HG03378 (cell line): Measurements from ENCODE around the gene GRK5.

ENCODE experiments used
- ATAC-seq: cut with Tn5 transposase; IDR thresholded peaks from one replicate; pipeline ENCODE4 v1.9.1; 2021; ENCODE audit warnings: mild to moderate bottlenecking, moderate library complexity; ENCODE audit not compliant: unreplicated experiment

The GRK5 gene

DNA sequence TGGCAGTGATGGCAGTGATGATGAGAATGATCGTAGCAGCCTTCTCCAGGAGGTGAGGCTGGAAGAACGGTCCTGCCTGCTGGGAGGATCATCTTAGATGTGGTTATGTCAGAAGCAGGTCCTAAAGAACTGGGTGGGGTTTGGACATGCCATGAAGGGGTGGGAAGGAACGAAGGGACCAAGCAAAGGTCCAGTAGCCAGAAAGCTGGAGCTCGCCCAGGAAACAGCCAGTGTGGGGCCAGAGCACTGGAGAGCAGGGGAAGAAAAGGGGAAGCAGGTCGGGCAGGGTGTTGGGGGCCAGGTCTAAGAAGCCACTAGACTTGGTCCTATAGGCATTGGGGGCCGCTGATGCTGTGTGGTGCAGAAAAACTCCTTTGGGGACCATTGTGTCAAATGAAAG lies 207.8 kb downstream of the GRK5 start:
- ATAC-seq, result no peak

DNA sequence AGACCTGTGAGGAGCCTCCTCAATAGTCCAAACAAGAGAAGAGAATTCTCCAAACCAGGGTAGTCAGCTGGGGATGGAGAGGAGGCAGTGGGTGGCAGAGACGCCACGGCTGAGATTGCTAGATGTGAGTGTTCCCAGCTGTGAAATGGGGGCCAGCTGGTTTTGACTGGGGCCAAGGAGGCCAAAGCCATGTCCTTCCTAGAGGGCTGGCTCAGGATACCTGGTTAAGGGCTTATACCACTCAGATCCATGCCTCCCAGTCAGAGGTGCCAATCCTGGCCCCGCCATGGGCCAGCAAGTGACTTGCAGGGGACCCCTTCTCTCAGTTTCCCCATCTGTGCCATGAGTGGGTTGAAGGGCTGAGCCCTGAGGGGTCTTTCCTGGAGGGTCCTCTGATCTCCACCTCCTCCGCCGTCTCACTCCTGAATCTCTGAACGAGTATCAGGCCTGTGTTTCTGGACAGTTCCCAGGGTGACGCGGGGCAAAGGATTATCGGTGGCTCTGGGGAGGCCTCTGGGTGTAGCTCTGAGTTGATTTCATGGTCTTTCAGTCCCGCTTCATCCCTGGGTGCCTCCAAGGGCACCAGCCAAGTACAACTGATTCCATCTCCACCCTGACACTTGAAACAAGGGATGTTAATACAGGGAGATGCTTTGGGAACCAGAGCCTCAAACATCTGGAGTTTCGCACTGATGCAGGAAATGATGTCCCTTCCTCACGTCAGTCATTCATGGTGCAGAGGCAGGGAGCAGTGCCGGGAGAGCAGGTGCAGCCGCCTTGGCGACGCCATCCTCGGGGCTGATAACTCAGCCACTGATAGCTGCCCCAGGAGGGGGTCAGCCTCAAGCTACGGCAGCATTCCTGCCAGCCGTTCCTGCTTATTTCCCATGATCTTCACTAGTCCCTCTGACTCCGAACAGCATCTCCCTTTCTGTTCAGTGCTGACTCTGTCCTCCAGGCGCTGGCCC lies 208.4 kb downstream of the GRK5 start:
- no peak for ATAC-seq

DNA sequence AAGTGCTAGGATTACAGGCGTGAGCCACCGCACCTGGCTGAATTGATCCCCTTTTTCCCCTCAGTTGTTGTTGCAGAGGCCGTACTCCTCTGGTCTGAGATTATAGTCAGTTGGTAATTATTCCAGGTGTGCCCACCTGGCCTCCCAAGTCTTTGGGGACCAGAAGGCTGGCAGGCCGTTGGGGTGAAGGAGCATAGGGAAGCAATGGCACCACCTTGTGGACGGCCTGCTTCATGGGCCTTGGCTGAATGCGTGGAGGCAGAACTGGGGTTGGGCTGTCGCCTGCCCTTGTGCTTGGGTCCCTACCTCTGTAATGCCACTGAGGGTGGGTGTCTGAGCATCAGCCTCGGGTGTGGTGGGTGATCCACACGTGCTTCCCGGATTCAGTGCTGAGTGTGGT lies 209.5 kb downstream of the GRK5 start:
- peak; percentile 55 for ATAC-seq

DNA sequence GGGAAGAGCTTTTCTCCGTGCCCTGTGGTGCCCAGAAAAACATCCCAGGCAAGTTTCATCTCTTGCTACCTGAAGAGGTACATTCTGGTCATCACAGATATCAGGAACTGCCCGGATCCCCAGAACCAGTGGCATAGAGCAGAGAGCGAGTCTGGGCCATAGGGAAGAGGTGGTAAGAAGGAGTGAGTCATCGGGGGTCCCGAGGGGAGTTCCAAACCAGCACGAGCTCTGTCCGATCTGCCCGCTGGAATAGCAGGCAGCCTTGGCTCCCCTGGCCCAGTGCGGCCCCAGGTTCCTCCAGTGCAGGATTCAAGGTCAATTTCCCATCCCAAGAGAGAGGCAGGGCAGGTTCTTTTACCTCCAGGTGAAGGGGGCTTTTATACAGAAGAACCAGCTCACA lies 210.5 kb downstream of the GRK5 start:
- no peak for ATAC-seq

DNA sequence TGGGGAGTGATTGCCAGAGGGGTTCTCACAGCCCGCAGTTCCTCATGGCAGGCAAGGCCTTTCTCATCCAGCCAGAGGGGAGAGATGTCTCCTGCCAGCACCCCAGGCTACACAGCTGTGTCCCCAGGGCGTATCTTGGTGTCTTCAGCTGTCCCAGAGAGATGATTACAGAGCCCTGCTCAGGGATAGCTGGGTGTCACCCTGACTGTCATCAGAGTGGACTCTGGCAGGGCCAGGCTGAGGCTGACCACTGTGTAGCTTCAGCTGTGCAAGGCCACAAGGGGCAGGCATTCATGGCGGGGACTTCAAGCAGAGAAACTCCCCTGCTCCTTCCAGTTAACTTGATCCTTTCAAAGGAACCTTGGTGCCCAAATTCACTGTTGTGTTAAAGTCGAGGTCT lies 211.0 kb downstream of the GRK5 start:
- ATAC-seq, result no peak

DNA sequence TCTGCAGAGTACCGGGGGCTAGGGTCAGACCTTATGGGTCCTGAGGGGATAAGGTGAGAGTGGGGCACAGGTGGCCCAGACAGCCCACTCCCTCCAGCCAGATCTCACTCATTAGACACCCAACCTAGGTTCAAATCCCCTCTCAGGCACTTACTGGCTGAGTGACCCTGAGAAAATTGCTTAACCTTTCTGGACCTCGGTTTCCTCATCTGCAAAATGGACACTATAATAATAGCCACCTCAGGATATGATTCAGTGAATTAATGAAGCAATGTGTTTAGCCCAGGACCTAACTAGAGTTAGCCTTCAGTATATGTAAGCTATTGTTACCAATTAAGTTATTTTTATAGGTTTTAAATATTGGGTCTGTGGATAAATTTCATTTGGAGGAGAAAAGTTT lies 212.6 kb downstream of the GRK5 start:
- ATAC-seq, result no peak

DNA sequence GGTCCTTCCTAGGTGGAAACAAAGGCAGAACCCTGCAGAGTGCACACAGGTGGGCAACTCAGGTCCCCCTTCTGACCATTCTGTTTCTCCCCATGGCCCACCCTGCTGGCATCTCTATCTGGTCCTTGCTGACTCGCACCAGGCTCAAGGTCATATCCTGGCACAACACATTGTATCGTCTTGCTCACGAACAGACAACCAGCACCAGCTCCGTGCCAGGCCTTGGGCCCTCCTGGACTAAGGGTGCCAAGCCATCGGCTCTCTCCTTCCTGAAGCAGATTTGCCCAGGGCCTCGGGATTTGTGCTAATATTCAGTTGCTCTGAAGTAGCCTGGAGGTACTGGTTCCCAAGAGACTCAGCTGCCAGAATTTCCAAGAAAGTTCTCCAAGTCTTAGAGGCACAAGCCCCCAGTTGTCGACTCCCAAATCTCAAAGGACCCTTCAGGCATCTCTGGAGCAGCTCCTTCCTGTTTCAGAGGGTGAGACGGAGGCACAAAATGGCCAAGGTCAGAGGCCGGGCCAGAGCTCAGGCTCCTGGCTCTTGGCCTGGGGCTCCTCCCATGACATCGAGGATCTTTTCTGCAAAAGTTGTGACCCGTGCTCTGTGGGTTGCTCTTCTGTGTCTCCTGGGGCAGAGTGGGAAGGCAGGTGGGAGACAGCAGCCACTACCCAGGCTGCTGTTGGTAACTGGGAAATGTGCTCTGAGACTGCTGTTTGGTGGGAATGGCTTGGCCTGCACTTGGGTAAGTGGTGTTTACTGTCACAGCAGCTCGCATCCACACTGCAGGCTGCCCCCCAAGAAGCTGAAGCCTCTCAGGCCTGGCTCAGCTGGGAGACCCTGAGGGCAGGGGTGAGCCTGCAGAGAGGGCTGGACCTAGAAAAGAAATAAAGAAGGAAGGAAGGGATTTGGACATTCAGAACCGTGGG lies 213.8 kb downstream of the GRK5 start:
- ATAC-seq, result no peak

DNA sequence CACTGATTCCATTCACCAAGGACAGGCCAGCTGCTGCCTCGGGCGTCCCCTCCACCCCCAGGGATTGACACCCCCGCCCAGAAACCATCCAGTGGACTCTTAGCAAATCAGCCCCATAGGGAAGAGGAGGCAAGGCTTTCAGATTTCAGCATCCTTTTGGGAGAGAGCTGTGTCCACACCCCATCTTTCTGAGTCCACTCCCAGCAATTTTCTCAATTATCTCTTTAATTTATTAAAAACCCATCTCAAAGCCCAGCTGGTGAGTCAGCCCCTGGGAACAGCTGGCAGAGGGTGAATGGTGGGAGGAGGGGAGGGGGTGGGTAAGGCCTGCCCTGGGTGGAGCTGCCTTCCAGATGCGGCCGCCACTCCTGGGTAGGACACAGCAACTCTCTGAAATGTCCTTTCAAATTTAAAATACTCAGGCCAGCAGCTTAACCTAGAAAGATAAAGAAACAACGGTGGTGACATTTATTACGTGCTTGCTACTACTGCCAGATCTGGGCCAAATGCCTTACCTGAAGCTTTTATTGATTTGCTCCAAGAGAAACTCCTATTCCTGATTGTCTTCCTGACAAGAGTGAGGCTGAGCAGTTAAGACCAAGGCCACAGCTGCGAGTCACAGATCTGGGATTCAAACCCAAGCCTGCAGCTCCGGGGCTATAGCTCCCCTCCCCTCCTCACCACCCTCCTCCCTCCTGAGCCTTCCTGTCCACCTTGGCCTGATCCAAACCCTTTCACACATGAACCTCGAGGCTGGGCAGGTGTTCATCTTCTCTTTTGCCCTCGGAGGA lies 214.7 kb downstream of the GRK5 start:
- ATAC-seq, result no peak

DNA sequence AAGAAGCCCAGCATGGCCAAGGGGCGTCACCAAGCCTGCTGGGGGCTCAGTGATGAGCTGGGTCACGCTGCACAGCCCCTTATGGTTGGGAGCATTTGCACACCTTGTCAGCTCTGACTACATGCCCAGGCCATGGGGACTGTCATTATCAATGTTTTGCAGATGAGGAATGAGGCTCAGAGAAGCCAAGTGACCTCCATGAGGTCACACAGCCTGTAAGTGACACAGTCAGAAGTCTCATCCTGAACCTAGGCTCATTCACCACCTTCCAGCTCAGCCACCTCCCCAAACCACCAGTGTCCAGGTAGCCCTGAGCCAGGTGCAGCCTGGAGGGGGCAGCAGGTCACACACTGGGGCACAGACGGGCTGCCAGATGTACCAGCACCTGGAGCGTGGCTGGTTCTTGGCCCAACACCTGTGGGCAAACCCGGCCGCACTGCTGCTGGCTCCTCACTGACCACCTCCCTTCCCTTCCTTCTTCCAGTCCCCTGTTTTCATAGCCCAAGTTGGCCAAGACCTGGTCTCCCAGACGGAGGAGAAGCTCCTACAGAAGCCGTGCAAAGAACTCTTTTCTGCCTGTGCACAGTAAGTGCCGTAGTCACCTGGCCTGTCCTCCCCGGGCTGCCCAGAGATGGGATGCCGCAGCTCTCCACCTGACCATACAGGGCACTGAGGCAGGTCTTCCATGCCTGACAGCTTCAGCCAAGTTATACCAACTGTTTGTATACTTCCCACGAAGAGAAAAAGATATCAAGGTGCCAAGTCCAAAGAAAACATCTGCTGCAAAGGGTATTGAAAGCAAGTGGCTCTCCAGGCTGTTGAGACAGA lies 215.5 kb downstream of the GRK5 start:
- no peak for ATAC-seq

DNA sequence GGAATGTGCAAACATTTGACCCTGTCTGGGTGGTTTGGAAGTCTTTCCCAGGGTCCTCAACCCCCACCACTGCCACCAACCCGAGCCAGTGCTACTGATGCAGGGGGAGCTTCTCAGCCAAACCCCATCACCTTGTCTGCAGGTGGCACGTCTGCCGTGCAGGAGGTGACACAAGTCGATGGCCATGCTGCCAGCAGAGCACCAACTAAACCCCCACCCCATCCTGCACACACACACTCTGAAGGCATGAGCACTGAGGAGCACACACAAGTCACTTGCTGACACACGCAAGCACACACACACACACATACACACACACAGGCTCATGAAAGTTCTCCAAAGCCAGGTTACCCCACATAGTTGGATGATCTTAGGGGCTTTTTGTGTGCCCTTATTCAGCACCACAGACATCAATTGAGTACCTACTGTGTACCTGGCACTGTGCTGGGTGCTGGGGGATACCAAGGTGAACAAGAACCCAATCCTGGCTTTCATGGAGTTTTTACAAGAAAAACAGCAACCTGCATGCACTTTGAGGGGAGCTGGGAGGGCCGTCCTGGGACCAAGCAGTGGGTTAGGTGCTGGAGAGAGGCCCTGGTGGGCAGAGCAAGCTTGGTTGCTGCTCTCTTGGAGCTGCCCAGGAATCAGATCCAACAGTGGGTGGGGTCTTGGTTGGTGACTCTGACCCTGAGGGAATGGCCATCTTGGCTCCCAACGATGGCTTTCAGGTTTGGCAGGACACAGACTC lies 216.3 kb downstream of the GRK5 start:
- ATAC-seq, result no peak

DNA sequence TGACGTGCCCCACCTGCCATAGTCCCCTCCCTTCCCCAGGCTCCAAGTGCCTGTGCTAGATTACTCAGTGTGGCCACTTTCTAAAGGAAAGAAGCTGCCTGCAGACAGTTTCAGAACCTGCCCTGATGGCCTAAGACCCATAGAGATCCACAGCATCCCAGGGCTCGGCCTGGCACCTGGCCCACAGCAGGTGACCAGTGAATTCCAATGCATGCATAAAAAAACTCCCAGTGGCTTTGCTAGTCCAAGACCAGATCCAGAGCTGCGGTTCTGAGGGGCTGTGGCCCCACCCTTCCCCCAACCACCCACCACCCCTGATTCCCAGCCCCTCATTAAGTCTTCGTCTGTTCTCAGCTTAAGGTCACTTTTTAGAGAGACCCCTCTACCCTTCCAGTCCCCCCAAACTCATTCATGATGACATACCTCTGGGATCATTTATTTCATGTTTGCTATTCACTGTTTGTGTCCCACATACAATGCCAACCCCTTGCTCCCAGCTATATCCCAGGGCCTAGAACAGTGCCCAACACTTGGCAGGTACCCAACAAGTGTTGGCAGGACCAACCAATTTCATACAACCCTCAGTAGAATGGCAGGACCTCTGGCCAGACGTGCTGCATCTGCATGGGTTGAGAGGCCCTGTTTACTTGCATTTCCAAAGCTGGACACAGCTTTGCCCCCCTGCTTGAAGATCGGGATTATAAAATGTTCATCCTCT lies 217.0 kb downstream of the GRK5 start:
- ATAC-seq, result no peak

DNA sequence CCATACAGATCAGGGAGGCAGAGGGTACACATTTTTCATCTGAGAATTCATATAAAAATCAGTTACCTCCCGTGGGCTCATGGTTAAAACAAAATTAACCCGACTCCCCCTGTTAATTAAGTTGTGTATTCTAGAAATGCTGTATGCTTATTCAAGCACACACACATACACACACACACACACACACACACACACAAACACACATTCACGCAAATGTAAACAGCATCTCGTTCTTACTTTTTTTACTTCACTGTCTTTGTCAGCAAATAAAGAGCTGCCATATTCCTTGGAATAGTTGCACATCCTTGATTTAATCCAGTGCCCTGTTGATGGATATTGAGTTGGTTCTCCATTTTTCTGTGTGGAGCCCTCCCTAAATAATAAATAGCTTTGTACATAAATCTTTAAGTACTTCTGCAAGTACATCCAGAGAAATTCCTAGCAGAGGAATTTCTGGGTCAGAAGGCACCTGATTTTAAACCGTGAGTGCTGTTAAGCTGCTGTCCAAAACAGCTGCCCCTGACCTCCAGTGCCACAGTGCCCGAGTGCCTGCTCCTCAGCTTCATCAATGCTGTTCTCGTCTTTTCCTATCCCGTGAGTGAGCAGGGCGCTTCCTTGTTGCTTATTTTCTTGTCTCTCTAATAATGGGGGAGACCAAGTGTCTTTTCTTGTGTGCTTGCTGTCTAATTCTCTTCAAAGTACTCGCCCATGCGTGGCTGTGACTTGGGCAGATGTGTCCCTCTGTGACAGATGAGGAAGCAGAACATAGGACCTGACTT lies 217.9 kb downstream of the GRK5 start:
- no peak for ATAC-seq

DNA sequence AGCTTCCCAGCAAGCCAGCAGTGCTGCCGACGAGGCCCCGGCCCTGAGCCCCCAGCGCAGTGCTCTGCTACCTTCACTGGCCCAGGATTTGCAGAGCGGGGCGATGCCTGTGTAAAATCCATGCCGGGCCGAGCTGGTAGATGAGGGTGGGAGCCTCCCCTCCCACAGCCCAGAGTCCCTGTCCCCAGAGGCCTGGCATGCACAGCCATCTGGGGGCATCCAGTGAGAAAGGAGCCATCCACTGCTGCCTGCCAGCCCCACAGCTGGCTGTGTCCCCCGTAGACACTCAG lies 218.5 kb downstream of the GRK5 start:
- no peak for ATAC-seq

DNA sequence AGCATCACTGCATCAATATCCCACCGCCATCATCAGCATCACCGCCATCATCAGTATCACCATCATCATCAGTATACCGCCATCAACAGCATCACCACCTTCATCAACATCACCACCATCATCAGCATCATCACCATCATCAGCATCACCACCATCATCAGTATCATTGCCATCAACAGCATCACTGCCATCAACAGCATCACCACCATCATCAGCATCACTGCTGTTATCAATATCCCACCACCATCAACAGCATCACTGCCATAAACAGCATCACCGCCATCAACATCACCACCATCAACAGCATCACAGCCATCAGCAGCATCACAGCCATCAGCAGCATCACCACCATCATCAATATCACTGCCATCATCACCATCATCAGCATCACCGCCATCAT lies 219.3 kb downstream of the GRK5 start:
- ATAC-seq, result no peak

DNA sequence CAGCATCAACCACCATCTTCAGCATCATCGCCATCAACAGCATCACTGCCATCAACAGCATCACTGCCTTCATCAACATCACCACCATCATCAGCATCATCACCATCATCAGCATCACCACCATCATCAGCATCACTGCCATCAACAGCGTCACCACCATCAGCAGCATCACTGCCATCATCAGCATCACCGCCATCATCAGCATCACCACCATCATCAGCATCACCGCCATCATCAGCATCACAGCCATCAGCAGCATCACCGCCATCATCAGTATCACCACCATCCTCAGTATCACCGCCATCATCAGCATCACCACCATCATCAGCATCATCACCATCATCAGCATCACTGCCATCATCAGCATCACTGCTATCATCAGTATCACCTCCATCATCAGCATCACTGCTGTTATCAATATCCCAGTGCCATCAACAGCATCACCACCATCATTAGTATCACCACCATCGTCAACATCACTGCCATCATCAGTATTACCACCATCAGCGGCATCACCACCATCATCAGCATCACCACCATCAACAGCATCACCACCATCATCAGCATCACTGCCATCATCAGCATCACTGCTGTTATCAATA lies 220.0 kb downstream of the GRK5 start:
- no peak for ATAC-seq

DNA sequence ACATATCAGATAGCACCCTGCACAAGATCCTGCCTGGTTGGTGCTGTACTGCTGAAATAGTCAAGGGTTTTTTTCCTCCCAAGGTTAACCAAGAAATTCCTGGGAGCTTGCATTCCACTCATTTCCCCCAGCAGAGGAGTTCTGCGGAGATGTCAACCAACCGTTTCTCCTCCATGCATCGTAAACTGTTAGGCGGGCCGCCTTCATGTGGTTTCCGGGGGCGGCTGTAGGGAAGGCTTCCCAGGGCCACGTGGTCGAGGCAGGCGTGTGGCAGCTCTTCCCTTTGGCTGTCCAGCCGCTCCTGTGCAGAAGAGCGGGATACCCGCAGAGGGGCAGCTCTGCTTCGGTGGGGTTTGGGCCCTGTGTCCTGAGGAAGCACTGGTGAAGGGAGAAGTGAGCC lies 221.4 kb downstream of the GRK5 start:
- ATAC-seq, result no peak

DNA sequence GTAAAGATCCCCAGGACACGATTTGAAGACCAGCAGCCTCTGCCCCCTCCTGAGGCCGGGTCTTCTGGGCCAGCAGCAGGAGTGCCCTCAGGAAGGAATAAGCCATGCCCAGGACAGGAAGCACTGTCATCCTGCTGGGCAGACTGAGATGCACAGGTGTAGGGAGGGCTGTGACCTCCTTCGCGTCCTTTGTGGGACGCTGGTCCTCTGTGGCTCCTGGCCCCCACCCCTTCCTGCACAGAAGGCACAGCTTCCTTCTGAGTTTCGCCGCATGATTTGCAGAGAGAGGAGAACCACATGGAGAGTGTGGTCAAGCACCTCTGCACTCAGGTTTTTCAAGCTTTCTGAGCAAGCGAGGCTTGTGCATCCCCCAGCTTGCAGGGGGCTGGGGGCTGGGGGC lies 222.4 kb downstream of the GRK5 start:
- no peak for ATAC-seq
